ENCODE measurements around the gene AUH.

Gene AUH

DNA sequence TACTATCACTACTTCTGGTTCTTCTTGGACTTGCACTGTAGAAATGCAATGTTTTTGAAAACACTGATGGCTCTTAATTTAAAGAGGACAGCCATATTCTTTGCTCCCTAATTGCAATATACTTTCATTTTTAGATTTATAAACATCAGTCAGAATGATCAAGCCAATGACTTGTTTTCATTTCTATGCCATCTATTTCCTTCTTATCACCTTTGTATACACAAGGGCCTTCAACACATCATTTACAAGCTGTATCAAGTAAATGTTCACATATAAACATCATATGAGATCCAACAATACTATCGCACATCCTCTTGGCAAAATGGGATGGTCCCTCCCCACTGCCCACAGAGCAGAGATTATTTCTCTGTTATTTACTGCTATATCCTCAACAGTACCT, 24.9 kb downstream of the AUH start:
- no peak for DNase-seq

GRCh38 chr9:91334053-91334452, 27.7 kb downstream of the AUH start:
- no peak for DNase-seq

DNA sequence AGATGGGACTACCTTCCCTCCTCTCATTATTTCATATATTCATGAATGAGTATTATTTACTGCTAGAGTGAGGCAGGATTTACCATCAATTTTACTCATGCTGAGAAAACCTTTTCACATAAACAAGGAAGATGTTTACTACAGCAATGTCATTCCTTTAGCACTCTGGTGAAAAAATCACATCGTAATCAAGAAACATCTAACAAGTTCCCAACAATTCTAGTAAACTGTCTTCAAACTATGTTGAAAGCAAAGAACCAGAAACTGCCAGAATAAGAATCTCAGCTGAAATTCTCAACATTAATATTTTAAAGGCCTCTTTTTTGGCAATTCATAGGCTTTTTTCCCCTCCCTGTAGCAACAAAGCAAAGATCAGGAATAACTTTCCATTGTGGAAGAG, 28.2 kb downstream of the AUH start:
- DNase-seq, result no peak

DNA sequence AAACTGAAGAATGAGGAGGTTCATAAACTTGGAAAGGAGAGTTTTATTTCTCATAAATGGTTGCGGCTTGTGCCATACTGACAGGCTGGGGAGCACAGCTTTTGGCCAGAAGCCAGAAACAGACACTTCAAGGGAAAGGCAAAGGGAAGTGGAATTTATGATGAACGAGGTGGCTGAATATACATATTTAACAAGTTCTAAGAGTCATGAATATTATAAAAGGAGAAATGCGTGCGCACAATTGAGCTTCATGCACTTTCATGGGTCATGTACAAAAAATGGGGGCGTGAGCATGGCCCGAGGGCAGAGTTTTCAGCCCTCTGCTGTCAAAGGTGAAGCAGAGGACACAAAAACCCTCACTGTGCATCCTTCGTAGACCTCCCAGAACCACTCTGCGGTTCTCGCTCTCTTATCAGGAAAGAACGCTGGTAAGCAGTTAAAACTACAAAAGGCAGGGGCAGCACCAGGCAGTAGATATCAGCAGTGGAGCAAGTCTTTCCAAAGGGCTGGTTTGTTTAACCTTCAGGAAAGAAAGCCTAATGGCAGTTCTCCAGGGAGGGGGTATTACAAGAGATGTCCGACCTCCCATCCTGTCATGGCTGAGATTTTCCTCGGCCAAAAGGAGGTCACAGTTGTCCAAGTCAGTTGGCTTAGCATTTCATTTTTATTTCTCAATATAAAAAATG, 29.0 kb downstream of the AUH start:
- DNase-seq, result no peak

- DNase-seq, result no peak
Measured at GRCh38 chr9:91331849-91332248, 29.9 kb downstream of the AUH start.

- DNase-seq, result no peak
Measured at GRCh38 chr9:91328186-91328585, 33.5 kb downstream of the AUH start.

DNA sequence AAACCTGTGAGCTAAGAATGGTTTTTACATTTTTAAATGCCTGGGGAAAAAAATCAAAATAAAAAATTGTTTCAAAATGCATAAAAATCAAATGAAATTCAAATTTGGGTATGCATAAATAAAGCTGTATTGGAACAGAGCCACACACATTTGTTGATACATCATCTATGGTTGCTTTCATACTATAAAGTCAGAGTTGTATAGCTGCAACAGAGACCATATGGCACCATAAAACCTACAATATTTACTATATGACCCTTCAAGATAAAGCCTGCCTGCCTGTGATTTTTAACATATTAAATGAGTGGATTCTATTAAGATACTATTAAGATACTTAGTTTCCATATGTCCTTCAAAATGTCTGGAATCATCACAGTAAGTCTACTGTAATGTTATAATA, 40.0 kb downstream of the AUH start:
- no peak for DNase-seq

GRCh38 chr9:91320299-91320698, 41.4 kb downstream of the AUH start:
- DNase-seq, result no peak

DNA sequence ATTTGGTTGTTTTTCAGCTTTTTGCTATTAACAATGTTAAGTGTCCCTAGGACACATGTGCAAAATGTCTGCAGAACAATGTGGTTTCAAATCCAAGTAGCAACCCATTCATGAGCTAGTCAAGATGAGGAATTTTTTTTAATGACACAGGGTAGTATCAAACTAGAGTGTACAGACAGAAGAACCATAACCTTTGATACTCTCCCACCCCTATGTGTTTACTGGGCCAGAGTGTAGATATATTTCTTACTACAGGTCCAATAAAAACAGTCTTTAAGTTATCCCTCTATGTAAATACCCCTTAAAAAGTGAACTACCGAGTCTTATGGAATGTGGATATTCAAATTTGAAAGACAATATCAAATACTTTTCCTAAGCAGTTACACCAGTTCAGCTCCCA, 45.6 kb downstream of the AUH start:
- no peak for DNase-seq

DNA sequence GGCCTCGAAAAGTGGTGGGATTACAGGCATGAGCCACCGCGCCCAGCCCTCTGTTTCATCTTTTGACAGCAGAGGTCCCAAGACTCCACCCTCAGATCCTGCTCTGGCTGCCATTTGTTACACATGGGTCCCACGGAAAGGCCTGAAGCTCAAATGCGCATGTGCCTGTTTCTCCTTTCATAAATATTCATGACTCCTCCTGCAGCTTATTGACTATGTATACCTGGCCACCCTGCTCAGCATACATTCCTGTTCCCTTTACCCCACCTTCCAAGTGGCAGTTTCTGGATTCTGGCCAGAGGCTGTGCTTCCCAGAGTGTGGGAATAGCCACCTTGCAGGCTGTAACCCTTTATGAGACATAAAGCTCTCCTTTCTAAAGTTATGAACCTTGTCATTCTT, 46.5 kb downstream of the AUH start:
- no peak for DNase-seq

GRCh38 chr9:91312717-91313325, 48.9 kb downstream of the AUH start:
- no peak for DNase-seq

DNA sequence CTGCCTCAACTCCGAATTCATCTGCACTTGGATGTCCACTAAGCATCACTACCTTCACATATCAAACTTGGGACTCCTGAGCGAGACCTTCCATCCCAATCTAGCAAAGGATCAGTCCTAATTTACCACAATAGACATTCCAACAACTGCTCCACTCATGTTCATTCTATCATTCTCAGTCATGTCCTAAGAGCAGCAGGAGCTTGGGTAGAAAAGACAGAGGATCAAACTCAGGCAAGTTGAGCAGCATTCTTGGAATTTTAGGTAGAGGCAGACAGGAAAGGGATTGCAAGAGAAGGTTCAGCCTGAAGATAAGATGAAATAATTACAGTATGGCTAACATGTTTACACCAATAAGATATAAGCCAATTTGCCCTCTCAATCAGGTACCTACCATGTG, 51.7 kb downstream of the AUH start:
- no peak for DNase-seq

GRCh38 chr9:91308191-91308590, 53.5 kb downstream of the AUH start:
- no peak for DNase-seq

- no peak for DNase-seq
Measured at GRCh38 chr9:91307279-91307678, 54.4 kb downstream of the AUH start.

DNA sequence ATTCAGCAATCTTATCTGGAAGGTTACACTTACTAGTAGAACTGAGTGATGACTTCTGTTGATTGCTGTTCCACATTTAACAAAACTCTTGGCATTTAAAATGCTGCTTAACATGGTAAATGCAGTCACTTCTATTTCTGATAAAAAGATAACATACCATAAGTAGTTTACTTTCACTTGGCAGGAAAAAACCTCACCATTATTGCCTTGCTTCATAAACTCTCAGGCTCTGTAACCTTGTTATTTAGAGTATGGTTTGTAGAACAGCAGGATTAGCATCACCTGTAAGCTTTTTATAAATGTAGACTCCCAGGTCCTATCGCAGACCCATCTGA, 55.5 kb downstream of the AUH start:
- DNase-seq, result no peak

GRCh38 chr9:91305596-91306295, 56.0 kb downstream of the AUH start:
- no peak for DNase-seq

DNA sequence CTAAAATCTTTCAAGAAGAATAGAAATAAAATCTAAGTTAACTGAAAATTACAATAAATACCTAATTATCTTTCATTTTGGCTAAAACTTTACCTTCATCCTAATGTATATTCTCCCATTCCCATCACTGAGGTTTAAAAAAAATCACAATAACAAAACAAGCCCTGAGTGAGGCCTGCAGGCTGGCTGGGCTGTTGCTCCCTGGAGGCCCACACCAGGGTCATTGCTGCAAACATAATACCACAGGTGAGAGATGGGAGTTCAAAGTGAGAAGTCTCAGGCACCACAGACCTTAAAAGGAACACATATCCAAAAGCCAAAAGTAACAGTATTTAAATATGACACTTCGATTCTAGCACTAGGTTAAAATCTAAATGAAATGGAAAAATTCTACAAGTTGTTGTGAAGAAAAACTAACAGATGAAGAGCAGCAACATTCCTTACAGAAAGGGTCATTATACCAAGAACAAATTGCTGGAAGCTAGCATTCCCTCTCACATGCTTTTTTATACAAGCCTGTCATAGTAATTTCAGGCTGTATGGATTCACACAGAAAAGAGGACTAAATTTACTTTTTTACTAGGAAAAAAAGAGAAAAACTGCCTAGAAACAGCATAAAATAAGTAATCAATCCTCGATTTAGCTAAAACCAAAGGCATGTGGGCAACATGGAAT, 57.8 kb downstream of the AUH start:
- no peak for DNase-seq

DNA sequence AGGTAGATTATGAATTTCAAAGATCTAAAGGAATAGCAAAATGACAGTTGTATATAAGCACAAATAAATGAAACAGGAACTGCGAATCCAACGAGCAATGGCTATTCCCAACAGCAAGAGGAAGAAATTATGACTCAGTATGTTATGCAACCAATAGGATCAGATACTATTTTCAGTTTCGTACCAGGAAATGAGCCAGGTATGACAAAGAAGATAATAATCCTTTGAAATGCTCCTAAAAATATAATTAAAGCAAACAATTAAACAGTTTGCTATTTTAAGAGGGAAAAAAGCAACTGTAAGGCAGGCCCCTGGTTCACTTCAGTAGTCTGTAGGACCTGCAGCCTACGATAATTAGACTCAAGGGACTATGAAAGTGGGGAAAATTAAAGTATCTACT, 58.9 kb downstream of the AUH start:
- DNase-seq, result no peak

DNA sequence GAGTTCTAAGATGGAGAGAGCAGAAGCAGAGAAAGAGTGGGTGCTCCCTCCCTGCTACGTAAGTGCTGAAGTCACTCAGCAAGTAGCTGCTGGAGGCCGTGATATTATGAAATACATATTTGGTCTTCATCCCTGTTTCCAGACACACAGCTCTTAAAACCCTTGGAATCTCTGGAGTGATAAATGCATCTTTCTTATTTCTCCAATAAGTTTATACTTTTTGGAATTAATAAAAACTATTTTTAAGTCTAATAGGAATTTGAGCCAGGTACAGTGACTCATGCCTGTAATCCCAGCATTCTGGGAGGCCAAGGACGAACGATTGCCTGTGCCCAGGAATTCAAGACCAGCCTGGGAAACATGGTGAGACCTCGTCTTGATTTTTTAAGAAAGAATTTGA, 60.6 kb downstream of the AUH start:
- no peak for DNase-seq

DNA sequence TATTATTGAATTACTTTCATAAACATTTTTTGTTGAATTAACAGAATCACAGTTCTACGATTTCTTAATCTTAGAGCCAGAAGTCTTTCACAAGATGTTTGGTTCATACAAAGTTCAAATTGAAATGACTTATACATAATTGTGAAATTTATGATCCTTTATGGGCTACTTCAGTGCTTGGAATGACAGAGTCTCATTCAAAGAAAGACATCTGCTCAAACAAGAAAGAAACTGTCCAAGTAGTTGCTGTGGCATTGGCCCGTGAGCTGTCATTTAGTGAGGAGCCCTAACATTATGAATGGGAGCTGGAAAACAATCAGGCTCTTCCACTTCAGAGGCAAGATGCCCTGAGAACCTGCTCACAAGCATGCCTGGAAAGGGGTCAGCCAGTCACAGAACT, 63.4 kb downstream of the AUH start:
- DNase-seq, result no peak

DNA sequence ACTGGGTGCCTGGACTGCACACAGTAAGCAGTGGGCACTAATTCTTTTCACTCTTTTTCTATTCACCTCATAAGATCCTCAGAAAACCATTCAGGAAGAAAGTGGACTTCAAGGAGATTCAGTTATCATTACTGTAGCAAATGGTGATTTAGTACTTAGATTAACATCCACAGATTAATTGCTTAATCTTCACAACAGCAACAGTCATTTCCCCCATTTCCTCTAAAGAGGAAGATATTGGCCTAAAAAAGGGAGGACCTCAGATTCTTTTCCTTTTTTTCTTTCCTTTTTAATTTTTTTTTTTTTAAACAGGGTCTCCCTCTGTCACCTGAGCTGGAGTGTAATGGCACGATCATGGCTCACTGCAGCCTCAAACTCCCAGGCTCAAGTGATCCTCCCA, 64.4 kb downstream of the AUH start:
- no peak for DNase-seq

DNA sequence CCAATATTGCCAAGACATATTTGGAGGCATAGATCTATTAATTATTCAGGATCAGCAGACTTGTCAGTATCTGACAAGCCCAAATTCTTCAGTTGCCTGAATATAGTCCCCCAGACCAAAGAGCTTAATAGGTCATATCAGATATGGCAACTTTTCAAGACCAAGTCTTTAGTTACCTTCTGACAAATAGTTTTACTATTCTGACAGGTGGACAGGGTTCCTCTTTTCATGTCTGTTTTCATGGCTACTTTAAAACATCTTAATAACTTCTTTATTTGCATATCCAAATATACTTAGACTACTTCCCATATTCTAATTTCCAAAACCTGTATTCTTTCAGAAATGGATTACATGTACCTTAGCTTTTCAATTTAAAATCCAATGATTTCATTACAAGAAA, 65.4 kb downstream of the AUH start:
- DNase-seq, result no peak

DNA sequence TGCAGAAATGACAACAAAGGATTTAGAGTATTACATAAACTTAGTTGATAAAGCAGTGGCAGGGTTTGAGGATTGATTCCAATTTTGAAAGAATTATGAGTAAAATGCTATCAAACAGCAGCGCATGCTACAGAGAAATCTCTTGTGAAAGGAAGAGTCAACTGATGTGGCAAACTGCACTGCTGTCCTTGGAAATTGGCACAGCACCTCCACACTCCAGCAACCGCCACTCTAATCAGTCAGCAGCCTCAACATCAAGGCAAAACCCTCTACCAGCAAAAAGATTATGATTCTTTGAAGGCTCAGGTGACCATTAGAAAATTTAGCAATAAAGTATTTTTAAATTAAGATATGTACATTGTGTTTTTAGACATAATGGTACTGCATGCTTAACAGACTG, 66.4 kb downstream of the AUH start:
- DNase-seq, result no peak

DNA sequence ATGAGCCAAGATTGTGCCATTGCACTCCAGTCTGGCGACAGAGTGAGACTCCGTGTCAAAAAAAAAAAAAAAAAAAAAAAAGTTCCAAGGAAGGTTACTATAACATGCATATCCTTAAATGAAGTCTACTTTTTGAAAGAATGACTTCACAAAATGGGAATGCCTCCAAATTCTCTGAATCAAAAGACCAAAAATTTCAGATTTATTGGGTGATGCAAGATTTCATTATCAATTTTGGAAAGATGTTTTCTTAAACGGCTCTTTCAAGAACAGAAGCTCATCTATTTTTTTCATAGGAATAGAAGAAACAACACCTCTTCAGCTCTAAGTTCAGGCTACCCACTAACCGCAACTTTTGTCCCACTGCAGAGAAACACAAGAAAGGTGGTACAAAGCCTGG, 69.9 kb downstream of the AUH start:
- no peak for DNase-seq

Data from DMS79 (cell line).